KMS-11 (cell line): ENCODE measurements around the gene GRM8.

Experiments
- H2AFZ ChIP-seq: fragments of 200-600 bp; sonication (generic); 2 replicates; pipeline ENCODE4 v1.6.1; 2016; ENCODE audit warnings: antibody characterized with exemption, mixed run types, low read depth
- H3K27ac ChIP-seq: fragments of 200-600 bp; sonication (generic); 2 replicates; pipeline ENCODE4 v1.6.1; 2016; ENCODE audit warnings: mild to moderate bottlenecking, mixed run types
- H3K27me3 ChIP-seq: fragments of 200-600 bp; sonication (generic); 2 replicates; pipeline ENCODE4 v1.6.1; 2017; ENCODE audit warnings: mild to moderate bottlenecking, low read depth, mixed run types, moderate library complexity; ENCODE audit not compliant: insufficient read depth
- H3K36me3 ChIP-seq: fragments of 200-600 bp; sonication (generic); 2 replicates; pipeline ENCODE4 v1.6.1; 2017; ENCODE audit warnings: mild to moderate bottlenecking, mixed run types; ENCODE audit not compliant: insufficient read depth
- H3K4me1 ChIP-seq: fragments of 200-600 bp; sonication (generic); 2 replicates; pipeline ENCODE4 v1.6.1; 2016; ENCODE audit warnings: mild to moderate bottlenecking, low read depth, mixed run types; ENCODE audit not compliant: poor library complexity, severe bottlenecking
- H3K4me2 ChIP-seq: fragments of 200-600 bp; sonication (generic); 2 replicates; pipeline ENCODE4 v1.7.0; 2016; ENCODE audit warnings: mild to moderate bottlenecking, mixed run types
- H3K4me3 ChIP-seq: fragments of 200-600 bp; sonication (generic); IDR thresholded peaks from 2 replicates; pipeline ENCODE4 v1.6.1; 2017; ENCODE audit warnings: low read depth, low read length, mixed read lengths; ENCODE audit not compliant: insufficient read depth
- H3K79me2 ChIP-seq: fragments of 200-600 bp; sonication (generic); 2 replicates; pipeline ENCODE4 v1.6.1; 2016; ENCODE audit warnings: low read depth, mixed run types; ENCODE audit not compliant: insufficient read depth
- H3K9ac ChIP-seq: fragments of 200-600 bp; sonication (generic); 2 replicates; pipeline ENCODE4 v1.6.1; 2016; ENCODE audit warnings: mild to moderate bottlenecking, mixed run types
- H4K20me1 ChIP-seq: fragments of 200-600 bp; sonication (generic); 2 replicates; pipeline ENCODE4 v1.6.1; 2016; ENCODE audit warnings: mild to moderate bottlenecking, mixed run types; ENCODE audit not compliant: insufficient read depth
- TF ChIP-seq, protein P1 (sequence below): fragments of 200-600 bp; sonication (generic); conservative IDR thresholded peaks from 2 replicates; pipeline ENCODE4 v1.6.1; 2017; ENCODE audit warnings: low read depth, mild to moderate bottlenecking, antibody characterized with exemption, low read length, moderate library complexity, mixed read lengths

The GRM8 gene

DNA sequence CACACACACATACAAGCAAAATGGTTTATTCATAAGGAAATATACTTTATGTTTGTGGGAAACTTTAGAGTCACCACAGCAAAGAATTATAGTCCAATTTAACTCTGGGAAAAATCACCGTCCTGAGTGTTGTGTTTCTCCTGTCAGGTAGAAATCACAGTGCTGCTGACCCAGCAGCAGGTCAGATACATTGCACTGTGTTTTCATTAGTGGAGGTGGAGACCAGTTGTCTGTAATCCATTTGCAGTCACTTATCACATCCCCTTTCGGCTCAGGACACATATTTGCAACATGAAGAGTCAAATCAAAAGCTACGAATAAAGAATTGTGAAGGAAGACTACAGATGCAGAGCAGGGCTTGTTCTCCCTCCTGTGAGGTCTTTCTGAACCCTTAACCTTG lies 799.6 kb downstream of the GRM8 start:
- Histone ChIP-seq H3K4me2 (no peak overlapping the region), H2AFZ (no peak overlapping the region), H3K9ac (no peak overlapping the region), H3K27ac (no peak overlapping the region), H3K4me3 (no peak overlapping the region), H3K79me2 (no peaks in the 10 kb centered on the region), H4K20me1 (no peaks in the 10 kb centered on the region), H3K36me3 (no peaks in the 10 kb centered on the region), H3K27me3 (no peaks in the 10 kb centered on the region), H3K4me1 (peaks cover 29% of the 10 kb centered on the region)
- TF ChIP-seq, protein P1, sequence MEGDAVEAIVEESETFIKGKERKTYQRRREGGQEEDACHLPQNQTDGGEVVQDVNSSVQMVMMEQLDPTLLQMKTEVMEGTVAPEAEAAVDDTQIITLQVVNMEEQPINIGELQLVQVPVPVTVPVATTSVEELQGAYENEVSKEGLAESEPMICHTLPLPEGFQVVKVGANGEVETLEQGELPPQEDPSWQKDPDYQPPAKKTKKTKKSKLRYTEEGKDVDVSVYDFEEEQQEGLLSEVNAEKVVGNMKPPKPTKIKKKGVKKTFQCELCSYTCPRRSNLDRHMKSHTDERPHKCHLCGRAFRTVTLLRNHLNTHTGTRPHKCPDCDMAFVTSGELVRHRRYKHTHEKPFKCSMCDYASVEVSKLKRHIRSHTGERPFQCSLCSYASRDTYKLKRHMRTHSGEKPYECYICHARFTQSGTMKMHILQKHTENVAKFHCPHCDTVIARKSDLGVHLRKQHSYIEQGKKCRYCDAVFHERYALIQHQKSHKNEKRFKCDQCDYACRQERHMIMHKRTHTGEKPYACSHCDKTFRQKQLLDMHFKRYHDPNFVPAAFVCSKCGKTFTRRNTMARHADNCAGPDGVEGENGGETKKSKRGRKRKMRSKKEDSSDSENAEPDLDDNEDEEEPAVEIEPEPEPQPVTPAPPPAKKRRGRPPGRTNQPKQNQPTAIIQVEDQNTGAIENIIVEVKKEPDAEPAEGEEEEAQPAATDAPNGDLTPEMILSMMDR: no peak

DNA sequence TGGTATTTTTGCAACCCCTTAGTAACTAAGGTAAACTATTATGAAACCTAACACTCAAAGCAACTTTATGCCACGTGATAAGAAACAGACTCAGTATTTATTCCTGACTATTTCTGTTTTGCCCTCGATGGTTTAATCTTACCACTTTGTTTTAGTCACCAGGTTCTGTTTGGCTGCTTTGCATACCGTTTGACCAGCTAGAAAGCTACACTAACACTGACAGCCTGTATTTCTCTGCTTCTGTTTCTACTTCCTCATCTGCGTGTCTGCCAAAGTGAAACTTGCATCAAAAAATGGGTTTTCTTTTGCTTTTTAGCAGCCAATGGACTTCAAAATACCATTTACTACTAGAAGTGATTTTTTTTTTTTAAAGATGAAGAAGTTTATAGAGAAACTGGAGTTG lies 802.5 kb downstream of the GRM8 start:
- H3K4me3 ChIP-seq: no peak overlapping the region
- H2AFZ ChIP-seq: peak overlapping the region; percentile 60
- H4K20me1 ChIP-seq: no peaks in the 10 kb centered on the region
- H3K4me2 ChIP-seq: peak overlapping the region; percentile 64
- no peaks in the 10 kb centered on the region for H3K36me3 ChIP-seq
- H3K9ac ChIP-seq: peak overlapping the region; percentile 33; the same call in 1 of the 2 replicates
- no peaks in the 10 kb centered on the region for H3K27me3 ChIP-seq
- H3K79me2 ChIP-seq: no peaks in the 10 kb centered on the region
- H3K4me1 ChIP-seq: peaks cover 52% of the 10 kb centered on the region
- TF ChIP-seq, protein P1: no peak
- peak overlapping the region; percentile 64 for H3K27ac ChIP-seq

DNA sequence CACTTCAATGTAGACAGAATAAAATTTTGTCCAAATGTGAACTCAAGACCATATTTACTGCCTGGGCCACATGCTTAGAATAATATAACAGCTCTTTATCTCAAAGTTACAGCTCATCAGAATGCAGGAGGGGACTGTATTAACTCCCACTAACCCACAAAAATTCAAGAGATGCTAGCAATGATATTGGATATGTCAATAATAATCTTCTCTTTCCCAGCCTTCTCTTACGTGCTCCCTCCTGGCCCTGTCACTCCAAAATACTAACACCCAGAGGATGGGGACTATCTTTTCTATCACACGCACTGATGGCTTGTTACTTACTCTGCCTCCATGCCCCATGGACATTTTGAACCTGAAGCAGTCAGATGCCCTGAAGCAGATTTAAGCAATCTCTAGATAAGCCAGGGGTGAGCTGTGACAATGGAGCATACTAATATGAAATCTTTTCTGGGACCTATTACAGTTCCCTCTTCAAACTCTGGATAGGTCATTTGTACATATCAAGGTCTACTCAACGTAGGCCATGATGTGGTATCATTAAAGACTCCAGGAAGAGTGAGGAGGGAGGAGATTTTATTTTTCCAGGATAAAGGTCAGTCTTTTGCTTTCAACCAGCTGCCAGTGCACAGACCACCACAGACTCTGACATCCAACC lies 803.0 kb downstream of the GRM8 start:
- Histone ChIP-seq H4K20me1 (no peaks in the 10 kb centered on the region), H3K4me2 (peak overlapping the region; percentile 64), H3K4me1 (peaks cover 52% of the 10 kb centered on the region), H2AFZ (peak overlapping the region; percentile 60), H3K9ac (peak overlapping the region; percentile 33; the same call in 1 of the 2 replicates), H3K36me3 (no peaks in the 10 kb centered on the region), H3K4me3 (no peak overlapping the region), H3K79me2 (no peaks in the 10 kb centered on the region), H3K27me3 (no peaks in the 10 kb centered on the region), H3K27ac (peak overlapping the region; percentile 64)
- TF ChIP-seq, protein P1: no peak

DNA sequence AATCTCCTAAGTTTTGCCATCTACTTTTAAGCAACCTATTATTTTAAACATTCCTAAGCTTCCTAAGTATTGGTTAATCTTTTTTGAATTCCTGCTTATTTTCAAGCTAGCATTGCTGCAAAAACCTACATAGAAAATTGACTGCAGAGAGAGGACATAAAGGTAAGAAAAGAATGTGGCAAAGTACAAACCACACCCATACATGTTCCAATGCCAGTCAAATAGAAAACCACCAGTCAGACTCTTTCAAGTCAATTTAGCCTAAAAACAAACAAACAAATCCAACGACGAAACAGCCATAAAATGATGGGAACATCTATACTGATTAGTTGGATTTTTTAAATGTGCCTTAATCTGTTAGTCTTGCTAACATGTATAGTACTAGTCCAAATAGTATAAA lies 804.8 kb downstream of the GRM8 start:
- peak overlapping the region; percentile 53 for H3K4me2 ChIP-seq
- no peaks in the 10 kb centered on the region for H3K36me3 ChIP-seq
- no peak overlapping the region for H3K4me3 ChIP-seq
- no peak overlapping the region for H2AFZ ChIP-seq
- H3K27me3 ChIP-seq: no peaks in the 10 kb centered on the region
- H3K79me2 ChIP-seq: no peaks in the 10 kb centered on the region
- H3K9ac ChIP-seq: no peak overlapping the region
- H4K20me1 ChIP-seq: no peaks in the 10 kb centered on the region
- peak overlapping the region; percentile 21; the same call in 1 of the 2 replicates for H3K27ac ChIP-seq
- TF ChIP-seq, protein P1: no peak
- peaks cover 52% of the 10 kb centered on the region for H3K4me1 ChIP-seq
